ENCODE results near the gene EFCAB3. TPM values are rescaled to one million over a fixed set of nuclear protein-coding genes. Genes with fewer than 3 reads are reported as not detected.

EFCAB3 gene
- total RNA-seq (not detected), polyA plus RNA-seq (not detected), total RNA-seq (not detected)

- peaks cover 8 to 37% (median 23%) of the 10 kb centered on the region in 5 donors for H3K27me3 Mint-ChIP-seq
- H3K4me1 Mint-ChIP-seq: no peaks in the 10 kb centered on the region
- Histone ChIP-seq H3K36me3 (ENCODE audit: control insufficient read depth in 2 of 3, insufficient read depth in 3 of 3, low read length in 3 of 3) (no peaks in the 10 kb centered on the region), H3K4me1 (ENCODE audit: control insufficient read depth in 2 of 2, insufficient read depth in 2 of 2, low read length in 2 of 2) (no peaks in the 10 kb centered on the region), H3K27ac (ENCODE audit: low read depth, low read length) (no peak within 1 kb of the TSS), H3K4me3 (ENCODE audit: low read length) (no peak within 1 kb of the TSS), H3K27me3 (ENCODE audit: control insufficient read depth in 2 of 2, insufficient read depth in 2 of 2, low read length in 2 of 2) (peaks cover 0 to 4% of the 10 kb centered on the region in 2 donors), H3K9me3 (ENCODE audit: control insufficient read depth in 2 of 3, low read length in 3 of 3) (no peaks in the 10 kb centered on the region)
- no peak for DNase-seq
- H3K4me3 Mint-ChIP-seq: no peak within 1 kb of the TSS
- no peak for ATAC-seq
- intact Hi-C loops (cut with micrococcal nuclease): no loop called here
- no peaks in the 10 kb centered on the region for H3K36me3 Mint-ChIP-seq
- peaks cover 0 to 2% (median 0%) of the 10 kb centered on the region in 11 donors for H3K9me3 Mint-ChIP-seq
- POLR2A ChIA-PET: no interaction called here
- H3K27ac Mint-ChIP-seq: no peak within 1 kb of the TSS
- CTCF ChIA-PET: no interaction called here
Measured at GRCh38 chr17:62380253-62380652, at the start of gene EFCAB3. EFCAB3 (plus strand) TSS chr17:62380553; CDS start chr17:62382980, 2,427 bp downstream.

GRCh38 chr17:62336527-62336926 lies 43.8 kb upstream of the EFCAB3 start:
- POLR2A ChIA-PET: no interaction called here
- Mint-ChIP-seq H3K27ac (no peak overlapping the region), H3K4me1 (peaks cover 0 to 1% (median 0%) of the 10 kb centered on the region in 7 donors), H3K36me3 (no peaks in the 10 kb centered on the region), H3K4me3 (no peak overlapping the region), H3K9me3 (peaks cover 0 to 29% (median 6%) of the 10 kb centered on the region in 11 donors), H3K27me3 (peaks cover 2 to 14% (median 9%) of the 10 kb centered on the region in 5 donors)
- CTCF ChIA-PET: interaction anchor here (0.7 kb wide), 1 partner anchor 51 kb away, joined by 3 read pairs; no protein-coding TSS in a partner anchor
- intact Hi-C loops (cut with micrococcal nuclease): no loop called here
- Histone ChIP-seq H3K9me3 (ENCODE audit: control insufficient read depth in 2 of 3, low read length in 3 of 3) (peaks cover 0 to 5% (median 0%) of the 10 kb centered on the region in 3 experiments), H3K4me1 (ENCODE audit: control insufficient read depth in 2 of 2, insufficient read depth in 2 of 2, low read length in 2 of 2) (no peaks in the 10 kb centered on the region), H3K36me3 (ENCODE audit: control insufficient read depth in 2 of 3, insufficient read depth in 3 of 3, low read length in 3 of 3) (no peaks in the 10 kb centered on the region), H3K27me3 (ENCODE audit: control insufficient read depth in 2 of 2, insufficient read depth in 2 of 2, low read length in 2 of 2) (no peaks in the 10 kb centered on the region), H3K4me3 (ENCODE audit: low read length) (no peak overlapping the region), H3K27ac (ENCODE audit: low read depth, low read length) (no peak overlapping the region)
- no peak for ATAC-seq
- DNase-seq: no peak

GRCh38 chr17:62343764-62344270 lies 36.5 kb upstream of the EFCAB3 start:
- intact Hi-C loops (cut with micrococcal nuclease): no loop called here
- no peak for ATAC-seq
- Mint-ChIP-seq H3K36me3 (no peaks in the 10 kb centered on the region), H3K9me3 (peaks cover 0 to 5% (median 0%) of the 10 kb centered on the region in 11 donors), H3K4me3 (no peak overlapping the region), H3K27ac (no peak overlapping the region), H3K27me3 (peaks cover 27 to 45% (median 36%) of the 10 kb centered on the region in 5 donors), H3K4me1 (no peaks in the 10 kb centered on the region)
- H3K9me3 ChIP-seq (ENCODE audit: control insufficient read depth in 2 of 3, low read length in 3 of 3): no peaks in the 10 kb centered on the region
- ChIA-PET POLR2A (no interaction called here), CTCF (no interaction called here)
- DNase-seq: no peak
- no peak overlapping the region for H3K27ac ChIP-seq (ENCODE audit: low read depth, low read length)
- no peak overlapping the region for H3K4me3 ChIP-seq (ENCODE audit: low read length)
- H3K4me1 ChIP-seq (ENCODE audit: control insufficient read depth in 2 of 2, insufficient read depth in 2 of 2, low read length in 2 of 2): no peaks in the 10 kb centered on the region
- H3K36me3 ChIP-seq (ENCODE audit: control insufficient read depth in 2 of 3, insufficient read depth in 3 of 3, low read length in 3 of 3): no peaks in the 10 kb centered on the region
- no peaks in the 10 kb centered on the region for H3K27me3 ChIP-seq (ENCODE audit: control insufficient read depth in 2 of 2, insufficient read depth in 2 of 2, low read length in 2 of 2)

GRCh38 chr17:62351176-62351575 lies 29.2 kb upstream of the EFCAB3 start:
- Histone ChIP-seq H3K27ac (ENCODE audit: low read depth, low read length) (no peak overlapping the region), H3K27me3 (ENCODE audit: control insufficient read depth in 2 of 2, insufficient read depth in 2 of 2, low read length in 2 of 2) (no peaks in the 10 kb centered on the region), H3K4me1 (ENCODE audit: control insufficient read depth in 2 of 2, insufficient read depth in 2 of 2, low read length in 2 of 2) (no peaks in the 10 kb centered on the region), H3K4me3 (ENCODE audit: low read length) (no peak overlapping the region), H3K9me3 (ENCODE audit: control insufficient read depth in 2 of 3, low read length in 3 of 3) (no peaks in the 10 kb centered on the region), H3K36me3 (ENCODE audit: control insufficient read depth in 2 of 3, insufficient read depth in 3 of 3, low read length in 3 of 3) (no peaks in the 10 kb centered on the region)
- ATAC-seq: no peak
- DNase-seq: no peak
- Mint-ChIP-seq H3K27me3 (peaks cover 21 to 54% (median 44%) of the 10 kb centered on the region in 5 donors), H3K4me3 (no peak overlapping the region), H3K4me1 (no peaks in the 10 kb centered on the region), H3K27ac (no peak overlapping the region), H3K36me3 (no peaks in the 10 kb centered on the region), H3K9me3 (peaks cover 0 to 2% (median 0%) of the 10 kb centered on the region in 11 donors)
- intact Hi-C loops (cut with micrococcal nuclease): no loop called here
- POLR2A ChIA-PET: no interaction called here
- CTCF ChIA-PET: no interaction called here

- Mint-ChIP-seq H3K27ac (no peak overlapping the region), H3K9me3 (peaks cover 0 to 7% (median 4%) of the 10 kb centered on the region in 11 donors), H3K36me3 (peaks cover 0 to 5% (median 0%) of the 10 kb centered on the region in 5 donors), H3K4me1 (no peaks in the 10 kb centered on the region), H3K4me3 (no peak overlapping the region), H3K27me3 (peaks cover under 1 to 12% (median 8%) of the 10 kb centered on the region in 5 donors)
- no peak for DNase-seq
- no peaks in the 10 kb centered on the region for H3K27me3 ChIP-seq (ENCODE audit: control insufficient read depth in 2 of 2, insufficient read depth in 2 of 2, low read length in 2 of 2)
- H3K36me3 ChIP-seq (ENCODE audit: control insufficient read depth in 2 of 3, insufficient read depth in 3 of 3, low read length in 3 of 3): no peaks in the 10 kb centered on the region
- CTCF ChIA-PET: no interaction called here
- no peaks in the 10 kb centered on the region for H3K4me1 ChIP-seq (ENCODE audit: control insufficient read depth in 2 of 2, insufficient read depth in 2 of 2, low read length in 2 of 2)
- no peak overlapping the region for H3K4me3 ChIP-seq (ENCODE audit: low read length)
- no peak for ATAC-seq
- no peak overlapping the region for H3K27ac ChIP-seq (ENCODE audit: low read depth, low read length)
- POLR2A ChIA-PET: no interaction called here
- intact Hi-C loops (cut with micrococcal nuclease): no loop called here
- peaks cover 0 to 4% (median 0%) of the 10 kb centered on the region in 3 experiments for H3K9me3 ChIP-seq (ENCODE audit: control insufficient read depth in 2 of 3, low read length in 3 of 3)
Measured at GRCh38 chr17:62366191-62366590, 14.2 kb upstream of the EFCAB3 start.

GRCh38 chr17:62381561-62381960 lies 1.2 kb downstream of the EFCAB3 start:
- intact Hi-C loops (cut with micrococcal nuclease): no loop called here
- POLR2A ChIA-PET: no interaction called here
- CTCF ChIA-PET: no interaction called here
- Mint-ChIP-seq H3K36me3 (no peaks in the 10 kb centered on the region), H3K4me1 (no peaks in the 10 kb centered on the region), H3K9me3 (peaks cover 0 to 2% (median 0%) of the 10 kb centered on the region in 11 donors), H3K27ac (no peak overlapping the region), H3K27me3 (peaks cover 3 to 34% (median 17%) of the 10 kb centered on the region in 5 donors), H3K4me3 (no peak overlapping the region)
- no peak for DNase-seq
- no peak for ATAC-seq
- H3K36me3 ChIP-seq (ENCODE audit: control insufficient read depth in 2 of 3, insufficient read depth in 3 of 3, low read length in 3 of 3): no peaks in the 10 kb centered on the region
- H3K9me3 ChIP-seq (ENCODE audit: control insufficient read depth in 2 of 3, low read length in 3 of 3): no peaks in the 10 kb centered on the region
- H3K27me3 ChIP-seq (ENCODE audit: control insufficient read depth in 2 of 2, insufficient read depth in 2 of 2, low read length in 2 of 2): peaks cover 0 to 4% of the 10 kb centered on the region in 2 donors
- no peaks in the 10 kb centered on the region for H3K4me1 ChIP-seq (ENCODE audit: control insufficient read depth in 2 of 2, insufficient read depth in 2 of 2, low read length in 2 of 2)
- H3K4me3 ChIP-seq (ENCODE audit: low read length): no peak overlapping the region
- no peak overlapping the region for H3K27ac ChIP-seq (ENCODE audit: low read depth, low read length)

- H3K4me1 ChIP-seq (ENCODE audit: control insufficient read depth in 2 of 2, insufficient read depth in 2 of 2, low read length in 2 of 2): no peaks in the 10 kb centered on the region
- DNase-seq: no peak
- Mint-ChIP-seq H3K27me3 (peaks cover 9 to 44% (median 22%) of the 10 kb centered on the region in 5 donors), H3K4me3 (no peak overlapping the region), H3K27ac (no peak overlapping the region), H3K9me3 (no peaks in the 10 kb centered on the region), H3K36me3 (no peaks in the 10 kb centered on the region), H3K4me1 (peaks cover 0 to 1% (median 0%) of the 10 kb centered on the region in 7 donors)
- no peaks in the 10 kb centered on the region for H3K27me3 ChIP-seq (ENCODE audit: control insufficient read depth in 2 of 2, insufficient read depth in 2 of 2, low read length in 2 of 2)
- no peak overlapping the region for H3K4me3 ChIP-seq (ENCODE audit: low read length)
- no peaks in the 10 kb centered on the region for H3K9me3 ChIP-seq (ENCODE audit: control insufficient read depth in 2 of 3, low read length in 3 of 3)
- ChIA-PET CTCF (no interaction called here), POLR2A (no interaction called here)
- H3K36me3 ChIP-seq (ENCODE audit: control insufficient read depth in 2 of 3, insufficient read depth in 3 of 3, low read length in 3 of 3): no peaks in the 10 kb centered on the region
- no peak for ATAC-seq
- intact Hi-C loops (cut with micrococcal nuclease): no loop called here
- no peak overlapping the region for H3K27ac ChIP-seq (ENCODE audit: low read depth, low read length)
Measured at GRCh38 chr17:62388856-62389255, 8.5 kb downstream of the EFCAB3 start.
